Measurements from ENCODE around the gene FGG.

- no peak for TF ChIP-seq CTCF (optimal IDR thresholded peaks at IDR 0.05 in 1 of 3, IDR thresholded peaks at IDR 0.05 in 1 of 3, conservative IDR thresholded peaks at IDR 0.05 in 1 of 3; ENCODE audit: extremely low read depth in 1 of 3, insufficient read depth in 2 of 3, low read length in 3 of 3)
- no peak for TF ChIP-seq EZH2 (IDR thresholded peaks at IDR 0.05; ENCODE audit: low read length)
Observed at GRCh38 chr4:154589296-154590197, 22.9 kb downstream of the FGG start.
